HG02840 (cell line): ENCODE data around the gene SIRT6.
A peak's percentile ranks its signal among the peaks of the same experiment; 100 is the strongest.
"Not testable (repeated sequence)": the region's sequence is repeated elsewhere in the genome, so short reads cannot be mapped to it uniquely, and the experiment has no call there.

ENCODE experiments used
- ATAC-seq: cut with Tn5 transposase; IDR thresholded peaks from one replicate; pipeline ENCODE4 v1.9.1; 2021; ENCODE audit warnings: mild to moderate bottlenecking, moderate library complexity, moderate number of reproducible peaks; ENCODE audit not compliant: unreplicated experiment, low FRiP score

Gene SIRT6

GRCh38 chr19:4182084-4182810 lies at the start of gene SIRT6, which contains the start of gene ANKRD24:
SIRT6 (minus strand) TSS chr19:4182563; CDS start chr19:4182539, 24 bp downstream.
ANKRD24 (plus strand) TSS chr19:4182689; CDS start chr19:4186426, 3,737 bp downstream.
- peak; percentile 78 for ATAC-seq

- not testable (repeated sequence) for ATAC-seq
Measured at GRCh38 chr19:4232139-4232538, 49.8 kb upstream of the SIRT6 start.

- not testable (repeated sequence) for ATAC-seq
Measured at GRCh38 chr19:4231521-4231920, 49.2 kb upstream of the SIRT6 start.

GRCh38 chr19:4230237-4230636 lies 47.9 kb upstream of the SIRT6 start:
- ATAC-seq: not testable (repeated sequence)

- ATAC-seq: peak; percentile 53
Measured at GRCh38 chr19:4229179-4229931, 47.0 kb upstream of the SIRT6 start, which contains the start of gene EBI3. EBI3 (plus strand) TSS chr19:4229523; CDS start chr19:4229551, 28 bp downstream.

GRCh38 chr19:4228765-4229178 lies 46.4 kb upstream of the SIRT6 start:
- no peak for ATAC-seq

- ATAC-seq: no peak
Measured at GRCh38 chr19:4227771-4228170, 45.4 kb upstream of the SIRT6 start.

- no peak for ATAC-seq
Measured at GRCh38 chr19:4225885-4226284, 43.5 kb upstream of the SIRT6 start.

- no peak for ATAC-seq
Measured at GRCh38 chr19:4224470-4224869, 42.1 kb upstream of the SIRT6 start.

GRCh38 chr19:4220188-4220587 lies 37.8 kb upstream of the SIRT6 start:
- no peak for ATAC-seq

GRCh38 chr19:4218523-4218922 lies 36.2 kb upstream of the SIRT6 start:
- ATAC-seq: not testable (repeated sequence)

- ATAC-seq: no peak
Measured at GRCh38 chr19:4217429-4218264, 35.3 kb upstream of the SIRT6 start.

- ATAC-seq: no peak
Measured at GRCh38 chr19:4216846-4217245, 34.5 kb upstream of the SIRT6 start.

GRCh38 chr19:4215807-4216206 lies 33.4 kb upstream of the SIRT6 start:
- no peak for ATAC-seq

GRCh38 chr19:4213116-4213515 lies 30.8 kb upstream of the SIRT6 start:
- ATAC-seq: no peak

- no peak for ATAC-seq
Measured at GRCh38 chr19:4210166-4210731, 27.9 kb upstream of the SIRT6 start.

GRCh38 chr19:4208385-4209094 lies 26.2 kb upstream of the SIRT6 start:
- no peak for ATAC-seq

- no peak for ATAC-seq
Measured at GRCh38 chr19:4206818-4207484, 24.6 kb upstream of the SIRT6 start.

GRCh38 chr19:4201798-4202197 lies 19.4 kb upstream of the SIRT6 start:
- ATAC-seq: no peak
